Measurements from ENCODE around the gene FKBP6.
A peak's percentile ranks its signal among the peaks of the same experiment; 100 is the strongest.
"Not testable (repeated sequence)": the region's sequence is repeated elsewhere in the genome, so short reads cannot be mapped to it uniquely, and the experiment has no call there.

Gene FKBP6

DNA sequence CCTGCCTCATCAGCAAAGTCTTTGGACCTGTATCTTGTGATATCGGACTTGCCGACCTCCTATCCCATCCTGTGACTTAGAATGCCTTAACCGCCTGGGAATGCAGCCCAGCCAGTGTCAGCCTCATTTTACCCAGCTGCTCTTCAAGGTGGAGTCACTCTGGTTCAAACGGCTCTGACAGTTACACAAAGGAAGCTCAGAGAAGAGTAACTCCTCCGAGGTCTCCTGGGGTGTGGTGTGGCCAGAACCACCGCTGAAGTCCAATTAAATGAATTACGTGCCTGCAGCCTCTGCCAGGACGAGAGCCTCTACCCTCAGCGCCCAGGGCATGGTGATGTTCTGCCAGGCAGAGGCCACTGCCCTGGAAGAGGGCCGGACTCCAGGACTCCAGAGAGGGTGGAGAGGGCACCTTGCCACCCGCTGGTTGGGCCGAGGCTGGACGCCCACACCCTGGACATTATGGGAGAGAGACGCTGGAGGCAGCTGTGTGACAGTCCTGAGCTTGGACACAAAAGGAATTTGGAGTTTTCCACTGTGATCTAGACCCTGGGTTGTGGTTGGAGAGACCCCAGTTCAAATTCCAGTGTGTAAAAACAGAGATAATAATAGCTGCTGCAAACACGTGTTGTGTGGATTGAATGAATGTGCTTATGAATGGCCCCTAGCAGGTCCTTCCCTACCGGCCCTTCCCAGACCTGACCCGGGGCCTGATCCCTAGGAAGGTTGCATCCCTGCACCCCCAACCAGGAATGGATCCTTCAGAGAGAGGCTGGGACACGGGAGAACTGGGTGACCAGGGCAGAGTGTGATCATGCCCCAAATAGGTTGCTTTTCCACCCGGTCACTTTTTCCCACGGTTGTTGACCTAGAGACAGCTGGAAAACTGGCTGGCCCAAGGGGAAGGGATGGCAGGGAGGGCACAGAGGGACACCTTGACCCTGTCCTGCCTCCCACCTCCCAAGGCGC is 67.9 kb downstream of the FKBP6 start:
- no peak for DNase-seq (ENCODE audit: low spot score)

DNA sequence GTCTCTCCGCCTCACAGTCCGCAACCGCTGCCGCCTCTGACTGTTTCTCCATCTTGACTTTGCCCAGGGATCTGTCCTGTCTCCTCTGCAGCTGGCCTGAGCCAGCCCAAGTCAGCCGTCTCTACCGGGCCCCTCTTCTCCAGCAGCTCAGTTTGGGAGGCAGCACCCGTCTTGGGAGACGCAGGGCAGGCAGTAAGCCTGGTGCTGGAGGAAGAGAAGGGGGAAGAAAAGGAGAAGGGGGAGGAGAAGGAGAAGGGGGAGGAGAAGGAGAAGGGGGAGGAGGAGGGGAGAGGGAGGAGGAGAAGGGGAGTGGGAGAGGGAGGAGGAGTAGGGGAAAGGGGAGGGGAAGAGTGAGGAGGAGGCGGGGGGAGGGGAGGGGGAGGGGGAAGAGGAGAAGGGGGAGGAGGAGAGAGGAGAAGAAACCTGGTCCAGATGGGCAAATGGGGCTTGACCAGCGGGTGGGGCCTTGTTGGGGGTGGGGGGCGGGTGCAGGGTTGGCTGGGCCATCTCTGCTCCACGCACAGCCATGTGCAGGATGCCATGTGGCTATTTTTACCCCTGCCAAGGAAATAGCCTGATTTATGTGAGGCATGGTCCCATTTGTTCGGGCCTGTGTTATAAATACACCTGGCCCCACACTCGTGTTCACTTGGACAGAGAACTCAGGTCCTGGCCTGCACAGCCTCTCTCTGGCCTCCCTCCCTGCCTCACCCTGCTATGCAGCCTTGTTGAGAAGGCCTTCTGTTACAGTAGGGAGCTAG is 69.7 kb downstream of the FKBP6 start:
- DNase-seq (ENCODE audit: low spot score) = no peak

DNA sequence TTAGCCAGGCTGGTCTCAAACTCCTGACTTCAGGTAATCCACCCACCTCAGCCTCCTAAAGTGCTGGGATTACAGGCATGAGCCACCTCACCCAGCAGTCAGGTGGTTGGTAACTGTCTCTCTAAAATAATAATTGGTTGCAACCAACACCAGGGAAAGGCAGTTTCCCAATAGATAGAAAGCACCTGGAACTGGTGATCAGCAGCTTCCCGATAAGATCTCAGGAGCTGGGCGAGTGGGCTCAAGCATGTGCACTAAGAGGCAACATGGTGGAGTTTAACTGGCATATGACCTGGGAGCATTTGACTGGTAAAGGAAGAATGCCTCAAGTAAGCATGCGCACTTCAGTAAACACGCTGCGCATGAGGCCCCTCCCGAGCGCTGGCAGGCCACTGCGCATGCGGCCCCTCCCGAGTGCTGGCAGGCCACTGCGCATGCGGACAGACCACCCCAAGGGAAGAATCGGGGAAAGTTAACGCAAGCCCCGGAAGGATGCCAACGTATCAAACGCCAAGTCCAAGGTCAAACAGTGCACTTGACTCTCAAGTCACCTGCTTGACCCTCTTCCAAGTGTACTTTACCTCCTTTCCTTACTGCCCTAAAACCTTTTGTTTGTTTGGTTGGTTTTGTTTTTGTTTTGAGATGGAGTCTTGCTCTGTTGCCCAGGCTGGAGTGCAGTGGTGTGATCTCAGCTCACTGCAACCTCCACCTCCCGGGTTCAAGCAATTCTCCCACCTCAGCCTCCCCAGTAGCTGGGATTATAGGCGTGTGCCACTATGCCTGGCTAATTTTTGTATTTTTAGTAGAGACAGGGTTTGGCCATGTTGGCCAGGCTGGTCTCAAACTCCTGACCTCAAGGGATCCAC is 71.5 kb downstream of the FKBP6 start:
- peak; percentile 92 for DNase-seq (ENCODE audit: low spot score)

DNA sequence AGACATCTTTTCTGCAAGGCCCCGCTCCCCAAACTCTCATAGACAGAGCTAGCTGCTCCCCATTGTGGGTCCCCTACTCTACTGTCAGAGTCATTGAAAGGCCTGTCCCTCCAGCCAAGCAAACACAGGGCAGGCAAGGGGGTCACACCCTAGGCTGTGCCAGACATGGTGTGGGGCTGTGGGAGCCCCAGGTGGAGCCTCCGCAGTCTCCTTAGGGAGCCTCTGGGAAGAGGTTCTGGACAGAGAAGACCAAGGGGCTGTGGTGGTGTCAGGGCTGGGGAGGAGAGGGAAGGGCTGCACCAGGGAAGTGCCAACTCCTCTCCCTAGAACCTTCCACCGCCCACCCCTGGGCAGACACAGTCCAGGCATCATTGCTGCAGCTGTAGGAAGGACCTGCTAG is 76.9 kb downstream of the FKBP6 start:
- DNase-seq (ENCODE audit: low spot score) = not testable (repeated sequence)

Measured in NAMALWA (cell line).